GM21526 (cell line): ENCODE results near the gene ALPL.

ENCODE experiments used
- ATAC-seq: cut with Tn5 transposase; IDR thresholded peaks from one replicate; pipeline ENCODE4 v1.9.1; 2021; ENCODE audit warnings: moderate library complexity; ENCODE audit not compliant: unreplicated experiment, low FRiP score

ALPL gene

DNA sequence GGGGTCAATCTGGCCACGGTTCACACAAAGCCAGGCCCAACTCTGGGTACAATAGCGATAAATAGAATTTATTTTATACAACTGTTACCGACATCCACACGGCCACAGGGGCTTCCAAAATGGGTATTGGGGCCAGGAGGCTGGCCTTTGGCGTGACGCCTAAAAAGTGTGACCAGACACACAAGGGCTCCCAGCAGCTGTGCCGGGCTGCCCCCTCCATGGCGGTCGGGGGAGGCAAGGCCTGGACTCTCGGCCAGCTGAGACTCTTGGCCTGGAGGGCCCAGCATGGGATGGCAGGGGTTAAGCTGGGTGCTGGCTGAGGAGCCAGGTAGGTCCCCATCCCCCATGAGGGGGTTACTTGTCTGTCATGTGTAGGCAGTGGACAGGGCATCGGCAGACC is 87.0 kb downstream of the ALPL start:
- ATAC-seq = no peak

- ATAC-seq = no peak
These were observed 87.4 kb downstream of the ALPL start for GRCh38 chr1:21596628-21597027.

- ATAC-seq = no peak
These were observed 88.5 kb downstream of the ALPL start for GRCh38 chr1:21597753-21598152.

DNA sequence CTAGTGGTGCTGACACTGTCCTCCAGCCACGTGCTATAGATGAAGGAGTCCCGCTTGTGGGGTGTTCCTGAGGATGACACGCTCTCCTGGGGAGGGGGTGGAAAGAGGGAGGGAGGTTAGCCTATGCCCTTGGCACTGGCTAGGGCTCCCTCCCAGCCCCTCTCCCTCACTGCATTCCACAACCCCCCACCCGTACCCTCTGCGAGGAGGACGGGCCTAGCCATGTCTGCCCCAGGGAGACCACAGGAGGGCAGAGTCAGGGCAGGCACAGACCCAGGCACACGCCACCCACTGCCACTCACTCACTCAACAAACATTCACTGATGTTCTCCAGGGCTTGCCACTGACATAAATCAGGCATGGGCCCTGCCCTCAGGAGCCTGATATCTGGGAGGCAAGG is 89.2 kb downstream of the ALPL start:
- ATAC-seq = no peak

GRCh38 chr1:21598904-21599303 is 89.7 kb downstream of the ALPL start:
- no peak for ATAC-seq

DNA sequence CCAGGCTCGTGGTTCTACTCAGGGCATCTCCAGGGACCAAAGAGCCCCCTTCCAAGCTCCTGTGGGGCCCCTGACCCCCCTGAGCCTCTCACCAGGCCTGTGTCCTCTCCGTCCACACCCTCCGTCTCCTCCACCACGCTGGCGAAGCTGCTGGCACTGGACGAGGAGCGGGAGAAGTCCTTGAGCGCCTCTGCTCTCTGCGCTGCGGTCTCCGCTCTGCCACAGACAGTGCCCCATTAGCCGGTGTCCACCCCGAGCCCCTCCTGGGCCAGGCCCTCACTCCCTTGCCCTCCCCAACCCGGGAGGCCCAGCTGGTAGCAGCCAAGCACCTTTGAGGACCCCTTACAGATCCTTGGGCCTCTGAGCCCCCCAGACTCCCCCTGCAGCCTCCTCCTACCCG is 90.2 kb downstream of the ALPL start:
- no peak for ATAC-seq

- no peak for ATAC-seq
These were observed 92.2 kb downstream of the ALPL start for GRCh38 chr1:21601278-21602048.

- ATAC-seq = no peak
These were observed 94.2 kb downstream of the ALPL start for GRCh38 chr1:21603177-21604138.

DNA sequence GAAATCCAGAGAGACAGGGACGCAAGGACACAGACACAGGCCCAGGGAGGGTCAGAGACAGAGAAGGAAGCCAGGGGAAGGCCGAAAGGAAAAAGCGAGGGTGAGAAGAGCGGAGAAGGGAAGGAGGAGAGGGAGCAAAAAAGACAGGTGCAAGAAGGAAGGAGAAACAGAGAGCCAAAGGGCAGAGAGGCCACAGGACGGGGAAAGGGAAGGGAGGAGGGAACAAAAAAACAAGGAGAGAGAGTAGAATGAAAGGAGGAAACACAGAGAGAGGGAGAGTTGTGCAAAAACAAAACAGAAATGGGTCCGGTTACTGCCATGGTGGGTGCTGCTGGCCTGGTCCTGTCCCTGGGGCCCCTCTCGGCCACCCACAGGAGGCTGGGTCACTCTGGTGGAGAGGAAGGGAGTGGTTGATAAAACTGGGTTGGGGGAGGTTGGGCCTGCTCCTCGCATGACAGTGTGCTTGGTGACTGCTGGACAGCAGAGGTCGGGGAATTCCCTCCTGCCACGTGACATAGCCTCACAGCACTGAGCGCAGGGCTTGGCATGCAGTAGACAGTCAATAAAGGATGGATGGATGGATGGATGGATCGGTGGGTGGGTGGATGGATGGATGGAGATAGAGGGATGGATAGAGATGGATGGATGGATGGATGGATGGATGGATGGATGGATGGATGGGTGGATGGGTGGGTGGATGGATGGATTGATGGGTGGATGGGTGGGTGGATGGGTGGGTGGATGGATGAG is 95.2 kb downstream of the ALPL start:
- no peak for ATAC-seq

GRCh38 chr1:21605012-21605715 is 95.9 kb downstream of the ALPL start:
- ATAC-seq = no peak

DNA sequence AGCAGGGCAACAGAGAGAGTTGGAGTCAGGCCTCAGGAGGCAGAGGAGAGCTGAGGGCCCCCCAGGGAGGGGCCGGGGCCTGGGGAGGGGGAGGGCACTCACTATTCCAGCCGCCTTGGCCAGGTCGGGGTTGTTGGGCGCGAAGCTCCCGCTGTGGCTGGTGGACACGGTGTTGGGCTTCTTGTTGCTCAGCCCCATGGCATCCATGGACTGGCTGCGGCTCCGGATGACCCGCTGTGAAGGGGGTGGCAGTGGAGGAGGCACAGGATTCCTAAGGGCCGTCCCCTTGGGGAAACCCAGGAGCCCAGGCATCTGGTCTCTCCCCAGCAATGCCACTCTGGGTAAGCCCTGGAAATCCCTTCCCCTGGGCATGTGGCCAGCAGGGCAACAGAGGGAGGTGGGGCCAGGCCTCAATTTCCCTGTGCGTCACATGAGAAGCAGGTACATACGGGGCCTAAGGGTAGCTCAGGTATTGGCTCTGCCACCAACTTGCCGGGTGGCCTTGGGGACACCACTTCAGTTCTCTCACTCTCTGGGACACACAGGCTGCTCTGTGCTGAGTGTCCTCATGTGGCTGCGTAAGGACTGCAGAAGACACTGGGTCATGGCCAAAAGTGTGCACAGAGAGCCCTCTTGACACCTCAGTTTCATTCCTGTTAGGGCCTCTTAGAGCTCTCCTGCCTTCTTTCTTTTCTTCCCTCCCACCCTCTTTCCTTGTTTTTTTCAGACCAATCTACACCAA is 96.9 kb downstream of the ALPL start:
- ATAC-seq = no peak

GRCh38 chr1:21607549-21608529 is 98.6 kb downstream of the ALPL start:
- ATAC-seq = no peak

GRCh38 chr1:21608798-21609197 is 99.6 kb downstream of the ALPL start:
- no peak for ATAC-seq

DNA sequence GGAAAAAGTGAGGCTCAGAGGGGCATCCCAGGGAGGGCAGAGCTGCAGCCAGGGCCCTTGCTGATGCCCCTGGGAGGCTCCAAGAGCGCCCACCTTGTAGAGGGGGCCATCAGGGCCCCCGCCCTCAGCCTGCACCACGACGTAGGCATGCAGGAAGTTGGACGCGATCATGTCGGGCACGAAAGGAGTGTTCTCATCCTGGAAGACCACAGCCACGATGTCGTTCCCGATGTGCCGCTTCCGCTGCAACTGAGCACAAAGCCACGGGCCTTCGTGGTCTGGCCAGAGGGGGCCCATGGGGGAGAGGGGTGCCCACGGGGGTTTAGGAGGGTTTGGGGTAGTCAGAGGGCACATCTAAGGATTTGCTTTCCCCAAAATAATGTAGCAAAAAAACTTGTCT is 100.8 kb downstream of the ALPL start:
- ATAC-seq = no peak

- no peak for ATAC-seq
These were observed 102.0 kb downstream of the ALPL start for GRCh38 chr1:21610989-21611785.

- no peak for ATAC-seq
These were observed 102.8 kb downstream of the ALPL start for GRCh38 chr1:21612057-21612456.

GRCh38 chr1:21613072-21613867 is 104.0 kb downstream of the ALPL start:
- no peak for ATAC-seq
